GM19324 (cell line): ENCODE measurements around the gene PLVAP.

Source experiments
- ATAC-seq: cut with Tn5 transposase; IDR thresholded peaks from one replicate; pipeline ENCODE4 v1.9.1; 2021; ENCODE audit warnings: mild to moderate bottlenecking, moderate library complexity; ENCODE audit not compliant: unreplicated experiment, low FRiP score

The PLVAP gene

GRCh38 chr19:17359905-17360800 lies 17.0 kb downstream of the PLVAP start:
- no peak for ATAC-seq

GRCh38 chr19:17358395-17358794 lies 18.7 kb downstream of the PLVAP start:
- no peak for ATAC-seq

- no peak for ATAC-seq
These were observed 19.4 kb downstream of the PLVAP start for GRCh38 chr19:17357724-17358123.

- no peak for ATAC-seq
These were observed 20.0 kb downstream of the PLVAP start for GRCh38 chr19:17357078-17357666.

- ATAC-seq = no peak
These were observed 23.8 kb downstream of the PLVAP start for GRCh38 chr19:17353386-17353785.

GRCh38 chr19:17352608-17353280 lies 24.4 kb downstream of the PLVAP start:
- ATAC-seq = no peak

GRCh38 chr19:17351815-17352435 lies 25.2 kb downstream of the PLVAP start:
- ATAC-seq = no peak

- no peak for ATAC-seq
These were observed 28.4 kb downstream of the PLVAP start for GRCh38 chr19:17348700-17349099.

- no peak for ATAC-seq
These were observed 29.3 kb downstream of the PLVAP start for GRCh38 chr19:17347877-17348276.

- ATAC-seq = no peak
These were observed 29.8 kb downstream of the PLVAP start for GRCh38 chr19:17347361-17347760.

GRCh38 chr19:17346109-17346671 lies 31.0 kb downstream of the PLVAP start:
- no peak for ATAC-seq

- no peak for ATAC-seq
These were observed 35.3 kb downstream of the PLVAP start for GRCh38 chr19:17341845-17342244.

GRCh38 chr19:17341386-17341785 lies 35.8 kb downstream of the PLVAP start:
- ATAC-seq = no peak

GRCh38 chr19:17340871-17341357 lies 36.2 kb downstream of the PLVAP start:
- no peak for ATAC-seq

GRCh38 chr19:17340302-17340870 lies 36.8 kb downstream of the PLVAP start:
- no peak for ATAC-seq

GRCh38 chr19:17339088-17339741 lies 37.9 kb downstream of the PLVAP start:
- no peak for ATAC-seq

- no peak for ATAC-seq
These were observed 38.6 kb downstream of the PLVAP start for GRCh38 chr19:17338433-17339078.

- peak; percentile 2 for ATAC-seq
These were observed 39.3 kb downstream of the PLVAP start for GRCh38 chr19:17337675-17338432.
